DOHH2 (cell line): ENCODE data around the gene STPG4.

Experiments used
- H3F3A ChIP-seq: fragments of 200-600 bp; sonication (generic), shearing (Covaris generic); 2 replicates; pipeline ENCODE4 v1.6.0; 2016; ENCODE audit warnings: antibody characterized with exemption, mild to moderate bottlenecking; ENCODE audit not compliant: control insufficient read depth, insufficient read depth
- H3K27ac ChIP-seq: fragments of 200-600 bp; sonication (generic); 2 replicates; pipeline ENCODE4 v1.5.1; 2014; ENCODE audit warnings: low read depth, mild to moderate bottlenecking, low read length, moderate library complexity
- H3K27me3 ChIP-seq: fragments of 200-600 bp; sonication (generic); 2 replicates; pipeline ENCODE4 v1.6.1; 2014; ENCODE audit warnings: mild to moderate bottlenecking, low read length, mixed read lengths; ENCODE audit not compliant: control insufficient read depth
- H3K36me3 ChIP-seq: fragments of 200-600 bp; sonication (generic); 2 replicates; pipeline ENCODE4 v1.6.1; 2014; ENCODE audit warnings: mild to moderate bottlenecking, low read length, moderate library complexity, mixed read lengths; ENCODE audit not compliant: control insufficient read depth
- H3K4me1 ChIP-seq: fragments of 200-600 bp; sonication (generic); 2 replicates; pipeline ENCODE4 v1.6.1; 2014; ENCODE audit warnings: mild to moderate bottlenecking, low read length, mixed read lengths; ENCODE audit not compliant: control insufficient read depth
- H3K4me2 ChIP-seq: fragments of 200-600 bp; sonication (generic); 2 replicates; pipeline ENCODE4 v1.6.0; 2014; ENCODE audit warnings: mild to moderate bottlenecking, low read length, moderate library complexity
- H3K4me3 ChIP-seq: fragments of 200-600 bp; sonication (generic); 2 replicates; pipeline ENCODE4 v1.5.1; 2014; ENCODE audit warnings: mild to moderate bottlenecking, low read length, mixed read lengths
- H3K79me2 ChIP-seq: fragments of 200-600 bp; sonication (generic); 2 replicates; pipeline ENCODE4 v1.6.1; 2014; ENCODE audit warnings: mild to moderate bottlenecking, low read length, mixed read lengths; ENCODE audit not compliant: control insufficient read depth
- H3K9me2 ChIP-seq: fragments of 200-600 bp; sonication (generic); replicated peaks from 2 replicates; pipeline ENCODE4 v1.6.1; 2014; ENCODE audit warnings: mild to moderate bottlenecking, low read length, mixed read lengths; ENCODE audit not compliant: control insufficient read depth
- H3K9me3 ChIP-seq: fragments of 200-600 bp; sonication (generic); 2 replicates; pipeline ENCODE4 v1.6.1; 2014; ENCODE audit warnings: antibody characterized with exemption, low read length, mixed read lengths; ENCODE audit not compliant: control insufficient read depth, insufficient read depth
- H4K20me1 ChIP-seq: fragments of 200-600 bp; sonication (generic); 2 replicates; pipeline ENCODE4 v1.6.0; 2014; ENCODE audit warnings: low read depth, mild to moderate bottlenecking, antibody characterized with exemption, low read length, moderate library complexity; ENCODE audit not compliant: control insufficient read depth, insufficient read depth
- CTCF ChIP-seq: fragments of 200-600 bp; sonication (generic); IDR thresholded peaks from one replicate; pipeline ENCODE4 v1.5.1; 2014; ENCODE audit warnings: antibody characterized with exemption, mild to moderate bottlenecking, low read depth, low read length; ENCODE audit not compliant: poor library complexity, severe bottlenecking
- EZH2phosphoT487 ChIP-seq: fragments of 200-600 bp; sonication (generic); IDR thresholded peaks from 2 replicates; pipeline ENCODE4 v1.6.1; 2017; ENCODE audit warnings: borderline replicate concordance, mild to moderate bottlenecking, antibody characterized with exemption, low read length, moderate library complexity, mixed read lengths

STPG4 gene

GRCh38 chr2:47083005-47083404, 72.1 kb downstream of the STPG4 start:
- Histone ChIP-seq H3K4me3 (no peak overlapping the region), H3K79me2 (no peaks in the 10 kb centered on the region), H3F3A (no peaks in the 10 kb centered on the region), H3K27me3 (no peaks in the 10 kb centered on the region; the same call in 1 of the 2 replicates), H3K27ac (no peak overlapping the region), H3K9me3 (no peaks in the 10 kb centered on the region), H4K20me1 (no peaks in the 10 kb centered on the region), H3K4me1 (no peaks in the 10 kb centered on the region), H3K9me2 (no peaks in the 10 kb centered on the region), H3K4me2 (no peak overlapping the region), H3K36me3 (no peaks in the 10 kb centered on the region)
- TF ChIP-seq CTCF (no peak), EZH2phosphoT487 (no peak)

GRCh38 chr2:47080888-47081301, 74.2 kb downstream of the STPG4 start:
- Histone ChIP-seq H4K20me1 (0 out of 2 replicates have a peak, but pooled peaks cover 2% of the 10 kb centered on the region), H3K4me2 (no peak overlapping the region), H3K9me2 (no peaks in the 10 kb centered on the region), H3F3A (no peaks in the 10 kb centered on the region), H3K27ac (no peak overlapping the region), H3K4me3 (no peak overlapping the region), H3K9me3 (no peaks in the 10 kb centered on the region), H3K79me2 (no peaks in the 10 kb centered on the region), H3K4me1 (no peaks in the 10 kb centered on the region), H3K27me3 (no peaks in the 10 kb centered on the region), H3K36me3 (no peaks in the 10 kb centered on the region)
- TF ChIP-seq CTCF (no peak), EZH2phosphoT487 (no peak)

GRCh38 chr2:47079515-47080412, 75.3 kb downstream of the STPG4 start:
- H3K4me2 ChIP-seq = no peak overlapping the region
- H3K9me2 ChIP-seq = no peaks in the 10 kb centered on the region
- H3K9me3 ChIP-seq = no peaks in the 10 kb centered on the region
- H3F3A ChIP-seq = no peaks in the 10 kb centered on the region
- no peaks in the 10 kb centered on the region for H3K4me1 ChIP-seq
- no peak overlapping the region for H3K27ac ChIP-seq
- H3K79me2 ChIP-seq = no peaks in the 10 kb centered on the region
- no peak for TF ChIP-seq EZH2phosphoT487
- no peak for TF ChIP-seq CTCF
- no peaks in the 10 kb centered on the region for H3K27me3 ChIP-seq
- H4K20me1 ChIP-seq = 0 out of 2 replicates have a peak, but pooled peaks cover 2% of the 10 kb centered on the region
- H3K36me3 ChIP-seq = no peaks in the 10 kb centered on the region
- H3K4me3 ChIP-seq = no peak overlapping the region
